Stimulated activated naive CD8-positive, alpha-beta T cell treated with anti-CD3 and anti-CD28 coated beads, Interleukin-15, Interleukin-2, amounts not matched to agents 100 ng/mL and 50 ng/mL, for 24 hours (primary cell): Measurements from ENCODE around the gene ZNF701.
A peak's percentile ranks its signal among the peaks of the same experiment; 100 is the strongest.
"Not testable (repeated sequence)": the region's sequence is repeated elsewhere in the genome, so short reads cannot be mapped to it uniquely, and the experiment has no call there.

Experiments used
- H3K27ac Mint-ChIP-seq: one replicate; pipeline ENCODE4 v1.8.0; 2021; ENCODE audit warnings: mild to moderate bottlenecking, mixed read lengths
- H3K27me3 Mint-ChIP-seq: one replicate; pipeline ENCODE4 v1.8.0; 2021; ENCODE audit warnings: mixed read lengths
- H3K36me3 Mint-ChIP-seq: one replicate; pipeline ENCODE4 v1.8.0; 2021; ENCODE audit warnings: low read depth, mixed read lengths
- H3K4me1 Mint-ChIP-seq: one replicate; pipeline ENCODE4 v1.8.0; 2021; ENCODE audit warnings: low read depth, mixed read lengths
- H3K4me3 Mint-ChIP-seq: one replicate; pipeline ENCODE4 v1.8.0; 2021; ENCODE audit warnings: mild to moderate bottlenecking, mixed read lengths
- H3K9me3 Mint-ChIP-seq: one replicate; pipeline ENCODE4 v1.8.0; 2021; ENCODE audit warnings: mixed read lengths

ZNF701 gene

GRCh38 chr19:52599241-52599640, 29.2 kb downstream of the ZNF701 start:
- H3K4me3 Mint-ChIP-seq, result no peak overlapping the region
- H3K9me3 Mint-ChIP-seq, result peaks cover 31% of the 10 kb centered on the region
- H3K4me1 Mint-ChIP-seq, result peaks cover 24% of the 10 kb centered on the region
- H3K36me3 Mint-ChIP-seq, result peaks cover 64% of the 10 kb centered on the region
- no peak overlapping the region for H3K27ac Mint-ChIP-seq
- no peaks in the 10 kb centered on the region for H3K27me3 Mint-ChIP-seq

DNA sequence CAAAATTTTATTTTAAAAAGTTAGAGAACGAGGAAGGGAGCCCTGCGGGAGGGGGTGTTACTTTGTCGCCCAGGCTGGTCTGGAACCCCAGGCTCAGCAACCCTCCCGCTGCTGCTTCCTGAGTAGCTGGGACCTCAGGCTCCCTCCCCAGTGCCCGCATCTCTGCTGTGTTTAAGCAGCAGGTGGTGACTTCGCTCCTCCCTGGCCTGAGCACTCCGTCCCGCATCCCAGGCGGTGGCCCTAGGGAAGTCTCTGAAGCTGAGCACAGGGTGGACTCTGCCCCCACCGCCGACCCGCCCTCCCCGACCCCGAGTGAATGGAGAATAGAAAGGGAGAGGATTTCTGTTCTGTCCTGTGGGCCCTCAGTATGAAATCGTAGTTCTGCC, 30.5 kb downstream of the ZNF701 start:
- peaks cover 32% of the 10 kb centered on the region for H3K9me3 Mint-ChIP-seq
- H3K27me3 Mint-ChIP-seq, result no peaks in the 10 kb centered on the region
- peak overlapping the region; percentile 65 for H3K27ac Mint-ChIP-seq
- peaks cover 62% of the 10 kb centered on the region for H3K36me3 Mint-ChIP-seq
- peaks cover 28% of the 10 kb centered on the region for H3K4me1 Mint-ChIP-seq
- peak overlapping the region; percentile 85 for H3K4me3 Mint-ChIP-seq

DNA sequence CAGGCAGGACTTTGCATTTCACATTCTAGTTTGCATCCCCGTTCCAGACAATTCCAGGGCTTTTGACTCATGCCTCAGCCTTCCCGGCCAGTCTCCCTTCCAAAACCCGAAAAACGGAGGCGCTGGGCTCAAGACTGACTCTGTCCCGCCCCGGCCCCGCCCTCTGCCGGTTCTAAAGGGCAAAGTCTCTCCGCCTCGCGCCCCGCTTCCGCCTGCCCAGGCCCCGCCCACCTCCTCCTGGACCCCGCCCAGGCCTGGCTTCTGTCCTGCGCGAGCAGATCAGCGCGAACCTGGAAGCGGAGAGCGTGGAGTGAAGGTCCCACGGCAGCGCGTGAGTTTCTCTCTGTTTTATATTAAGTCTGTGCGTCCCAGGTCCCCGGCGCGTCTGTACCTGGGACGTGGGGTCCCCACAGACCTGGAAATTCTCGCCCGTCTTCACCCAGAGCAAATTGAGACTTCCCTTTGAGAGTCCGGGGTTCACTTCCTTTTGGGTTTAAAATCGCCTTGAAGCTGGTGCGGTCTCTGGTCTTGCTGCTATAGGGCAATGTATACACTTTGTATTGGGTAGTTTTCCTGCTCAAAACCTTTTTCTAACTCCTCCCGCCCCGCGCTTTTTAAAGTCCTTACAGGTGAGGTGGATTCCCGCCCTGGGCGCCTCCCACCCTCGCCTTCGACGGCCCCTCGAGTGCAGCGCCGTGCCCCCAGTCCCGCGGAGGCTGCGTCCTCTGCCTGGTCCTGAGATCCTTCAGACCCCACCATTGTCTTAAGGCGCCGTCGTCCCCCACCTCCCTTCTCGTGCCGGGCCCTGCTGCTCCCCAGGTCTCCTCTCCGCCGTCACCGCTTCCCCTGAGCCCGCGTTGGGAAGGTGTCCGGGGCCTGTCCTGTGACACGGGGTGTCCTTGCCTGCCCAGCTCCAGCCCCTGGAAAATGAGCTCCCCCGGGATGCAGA, 31.2 kb downstream of the ZNF701 start:
- Mint-ChIP-seq H3K36me3 (peaks cover 62% of the 10 kb centered on the region), H3K4me3 (peak overlapping the region; percentile 85), H3K9me3 (peaks cover 30% of the 10 kb centered on the region), H3K4me1 (peaks cover 34% of the 10 kb centered on the region), H3K27me3 (no peaks in the 10 kb centered on the region), H3K27ac (peak overlapping the region; percentile 65)

GRCh38 chr19:52601974-52602366, 31.9 kb downstream of the ZNF701 start:
- H3K36me3 Mint-ChIP-seq, result peaks cover 62% of the 10 kb centered on the region

DNA sequence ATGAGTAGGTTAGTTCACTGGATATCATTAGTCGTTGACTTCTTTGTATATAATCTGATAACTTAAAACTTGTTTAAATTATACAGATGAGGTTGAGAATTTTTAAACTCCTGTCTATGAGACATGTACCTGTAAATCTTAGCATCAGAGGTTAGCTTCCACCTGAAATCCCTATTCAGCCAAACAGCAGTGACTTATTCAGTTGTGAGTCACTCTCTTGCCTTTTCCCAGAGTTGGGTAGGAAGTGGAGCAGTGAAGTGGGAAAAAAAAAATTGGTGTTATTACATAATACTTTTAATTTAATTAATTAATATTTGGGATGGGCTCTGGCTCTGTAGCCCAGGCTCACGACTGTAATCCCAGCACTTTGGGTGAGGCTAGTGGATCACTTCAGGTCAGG, 32.9 kb downstream of the ZNF701 start:
- Mint-ChIP-seq H3K4me1 (peaks cover 36% of the 10 kb centered on the region), H3K9me3 (peaks cover 22% of the 10 kb centered on the region), H3K36me3 (peaks cover 58% of the 10 kb centered on the region), H3K4me3 (no peak overlapping the region), H3K27me3 (no peaks in the 10 kb centered on the region), H3K27ac (no peak overlapping the region)

More at GRCh38 chr19:52601974-52602366, 31.9 kb downstream of the ZNF701 start:
- not testable (repeated sequence) for H3K27me3 Mint-ChIP-seq
- Mint-ChIP-seq H3K27ac (peak overlapping the region; percentile 33), H3K9me3 (peaks cover 29% of the 10 kb centered on the region), H3K4me1 (peaks cover 36% of the 10 kb centered on the region), H3K4me3 (peak overlapping the region; percentile 85)

GRCh38 chr19:52603558-52604207, 33.6 kb downstream of the ZNF701 start:
- peaks cover 22% of the 10 kb centered on the region for H3K9me3 Mint-ChIP-seq
- H3K36me3 Mint-ChIP-seq, result peaks cover 61% of the 10 kb centered on the region
- H3K4me1 Mint-ChIP-seq, result peaks cover 36% of the 10 kb centered on the region
- no peak overlapping the region for H3K27ac Mint-ChIP-seq
- H3K4me3 Mint-ChIP-seq, result no peak overlapping the region
- no peaks in the 10 kb centered on the region for H3K27me3 Mint-ChIP-seq

GRCh38 chr19:52613299-52613906, 43.3 kb downstream of the ZNF701 start:
- H3K27ac Mint-ChIP-seq, result no peak overlapping the region
- H3K4me3 Mint-ChIP-seq, result no peak overlapping the region
- no peaks in the 10 kb centered on the region for H3K27me3 Mint-ChIP-seq
- peaks cover 90% of the 10 kb centered on the region for H3K36me3 Mint-ChIP-seq
- peaks cover 37% of the 10 kb centered on the region for H3K9me3 Mint-ChIP-seq
- no peaks in the 10 kb centered on the region for H3K4me1 Mint-ChIP-seq

DNA sequence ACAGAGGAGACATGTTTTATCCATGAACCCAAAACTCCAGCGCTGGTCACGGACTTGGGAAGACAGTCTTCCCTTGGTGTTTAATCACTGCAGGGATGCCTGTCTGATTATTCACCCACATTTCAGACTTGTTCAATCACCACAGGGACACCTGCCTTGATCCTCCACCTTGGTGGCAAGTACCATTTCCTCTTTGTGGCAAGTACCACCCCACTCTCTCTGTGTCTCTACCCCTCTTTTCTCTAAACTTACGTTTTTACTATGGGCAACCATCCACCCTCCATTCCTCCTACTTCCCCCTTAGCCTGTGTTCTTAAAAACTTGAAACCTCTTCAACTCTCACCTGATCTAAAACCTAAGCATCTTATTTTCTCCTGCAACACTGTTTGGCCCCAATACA, 51.3 kb downstream of the ZNF701 start:
- Mint-ChIP-seq H3K9me3 (peaks cover 27% of the 10 kb centered on the region), H3K36me3 (peaks cover 60% of the 10 kb centered on the region), H3K27ac (peak overlapping the region; percentile 3), H3K4me1 (peaks cover 17% of the 10 kb centered on the region), H3K4me3 (no peak overlapping the region), H3K27me3 (no peaks in the 10 kb centered on the region)

DNA sequence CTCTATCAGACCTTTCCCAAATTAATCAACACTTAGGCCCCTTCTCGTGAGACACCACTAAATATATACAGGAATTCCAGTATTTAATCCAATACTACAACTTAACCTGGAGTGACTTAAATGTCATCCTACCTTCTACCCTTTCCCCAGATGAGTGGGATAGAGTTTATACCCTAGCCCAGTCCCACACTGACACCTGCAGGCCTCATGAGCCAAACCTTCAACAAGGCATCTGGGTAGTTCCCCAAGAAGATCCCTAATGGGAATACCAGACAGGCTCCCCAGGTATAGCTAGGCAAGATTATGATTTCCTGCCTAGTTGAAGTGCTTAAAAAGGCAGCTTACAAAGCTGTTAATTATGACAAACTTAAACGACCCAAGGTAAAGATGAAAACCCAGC, 52.2 kb downstream of the ZNF701 start:
- Mint-ChIP-seq H3K4me3 (no peak overlapping the region), H3K27ac (no peak overlapping the region), H3K36me3 (peaks cover 52% of the 10 kb centered on the region), H3K9me3 (peaks cover 20% of the 10 kb centered on the region), H3K4me1 (peaks cover 17% of the 10 kb centered on the region), H3K27me3 (no peaks in the 10 kb centered on the region)

- Mint-ChIP-seq H3K36me3 (peaks cover 48% of the 10 kb centered on the region), H3K9me3 (peaks cover 21% of the 10 kb centered on the region), H3K27me3 (no peaks in the 10 kb centered on the region)
These were observed 56.8 kb downstream of the ZNF701 start for GRCh38 chr19:52626915-52627314.

DNA sequence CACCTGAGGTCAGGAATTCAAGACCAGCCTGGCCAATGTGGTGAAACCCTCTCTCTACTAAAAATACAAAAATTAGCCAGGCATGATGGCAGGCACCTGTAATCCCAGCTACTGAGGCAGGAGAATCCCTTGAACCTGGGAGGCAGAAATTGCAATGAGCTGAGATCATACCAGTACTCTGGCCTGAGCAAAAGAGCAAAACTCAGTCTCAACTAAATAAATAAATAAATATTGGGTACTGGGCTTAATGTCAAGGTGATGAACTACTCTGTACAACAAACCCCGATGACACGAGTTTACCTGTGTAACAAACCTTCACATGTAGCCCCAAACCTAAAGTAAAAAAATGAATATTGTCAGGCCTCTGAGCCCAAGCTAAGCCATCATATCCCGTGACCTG, 57.4 kb downstream of the ZNF701 start:
- not testable (repeated sequence) for H3K4me1 Mint-ChIP-seq, H3K27me3 Mint-ChIP-seq, H3K27ac Mint-ChIP-seq, H3K4me3 Mint-ChIP-seq
- peaks cover 44% of the 10 kb centered on the region for H3K36me3 Mint-ChIP-seq
- H3K9me3 Mint-ChIP-seq, result peaks cover 23% of the 10 kb centered on the region

More at GRCh38 chr19:52626915-52627314, 56.8 kb downstream of the ZNF701 start:
- Mint-ChIP-seq H3K4me1 (peaks cover 7% of the 10 kb centered on the region), H3K27ac (no peak overlapping the region), H3K4me3 (no peak overlapping the region)

DNA sequence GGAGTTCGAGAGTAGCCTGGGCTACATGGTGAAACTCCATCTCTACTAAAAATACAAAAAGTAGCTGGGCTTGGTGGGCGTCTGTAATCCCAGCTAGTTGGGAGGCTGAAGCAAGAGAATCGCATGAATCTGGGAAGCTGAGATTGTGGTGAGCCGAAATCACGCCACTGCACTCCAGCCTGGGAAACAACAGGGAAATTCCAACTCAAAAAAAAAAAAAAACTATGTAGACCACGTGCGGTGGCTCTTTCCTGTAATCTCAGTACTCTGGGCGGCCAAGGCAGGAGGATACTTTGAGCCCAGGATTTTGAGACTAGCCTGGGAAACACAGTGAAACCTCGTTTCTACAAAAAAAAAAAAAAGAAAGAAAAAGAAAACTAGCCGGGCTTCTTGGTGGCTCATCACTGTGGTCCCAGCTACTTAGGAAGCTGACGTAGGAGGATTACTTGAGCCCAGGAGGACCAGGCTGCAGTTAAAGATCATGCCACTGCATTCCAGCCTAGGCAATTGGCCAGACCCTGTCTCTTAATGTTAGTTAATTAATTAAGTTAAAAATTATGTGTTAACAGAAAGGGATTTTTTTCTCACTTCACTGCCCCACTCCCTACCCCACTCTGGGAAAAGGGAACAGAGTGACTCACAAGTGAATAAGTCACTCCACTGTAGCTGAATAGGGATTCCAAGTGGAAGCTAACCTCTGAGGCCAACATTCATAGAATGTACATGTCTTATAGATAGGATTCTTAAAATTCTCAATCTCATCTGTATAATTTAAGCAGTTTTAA, 65.9 kb downstream of the ZNF701 start:
- Mint-ChIP-seq H3K27ac (no peak overlapping the region), H3K4me1 (peaks cover 14% of the 10 kb centered on the region)

More for the DNA sequence above, 65.9 kb downstream of the ZNF701 start:
- peaks cover 20% of the 10 kb centered on the region for H3K9me3 Mint-ChIP-seq
- no peak overlapping the region for H3K4me3 Mint-ChIP-seq
- peaks cover 45% of the 10 kb centered on the region for H3K36me3 Mint-ChIP-seq
- no peaks in the 10 kb centered on the region for H3K27me3 Mint-ChIP-seq
